ENCODE measurements around the gene HMGCS2. TPM values are rescaled to one million over a fixed set of nuclear protein-coding genes. Genes with fewer than 3 reads are reported as not detected.

The HMGCS2 gene
- total and polyA plus RNA-seq, 10 of the 15 experiments (the other 5 are each of a cell fraction or from before 2014, with no cell fraction given): 0.49 TPM; not detected in 9

DNA sequence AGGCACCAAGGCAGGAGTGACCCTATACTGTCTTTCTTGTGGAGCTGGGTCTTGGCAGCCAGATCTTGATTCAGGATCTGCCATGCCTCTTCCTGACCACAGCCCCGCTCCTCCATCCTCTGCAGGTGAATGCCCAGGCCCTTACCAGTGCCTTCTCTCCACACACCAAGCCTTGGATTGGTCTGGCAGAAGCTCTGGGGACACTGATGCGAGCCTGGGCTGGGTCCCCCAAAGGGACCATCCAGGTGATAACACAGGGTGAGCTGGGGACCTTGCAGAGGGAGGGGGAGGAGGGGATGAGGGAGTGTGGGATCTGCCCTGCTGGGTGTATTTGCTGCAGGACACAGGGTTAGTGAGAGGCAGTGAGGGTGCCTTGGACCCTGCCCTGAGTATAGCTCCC, 28.4 kb downstream of the HMGCS2 start:
- FAIRE-seq (no peak), ATAC-seq (no peak), DNase-seq (ENCODE audit: low read depth, low spot score) (no peak)
- H3K36me3 ChIP-seq (ENCODE audit: control insufficient read depth in 2 of 2, insufficient read depth in 2 of 2, low read length in 1 of 2): no peaks in the 10 kb centered on the region
- H3K9me3 ChIP-seq (replicated peaks; ENCODE audit: control insufficient read depth, insufficient read depth, low read length): no peaks in the 10 kb centered on the region
- in situ Hi-C loops (cut with MboI) (no loop called here), intact Hi-C loops (cut with micrococcal nuclease; ENCODE audit: unreplicated experiment) (loop anchor here (5.0 kb wide), 2 partner anchors 63 to 128 kb away; no protein-coding TSS in a partner anchor)
- H4K20me1 ChIP-seq (ENCODE audit: control insufficient read depth, insufficient read depth): no peaks in the 10 kb centered on the region
- no peak overlapping the region for H3K9ac ChIP-seq (ENCODE audit: control insufficient read depth, insufficient read depth, low read length)
- SMC1A ChIA-PET (ENCODE audit: uncharacterized antibody, unreplicated experiment): no interaction called here
- BruUV-seq (replicated peaks): no TSS peak
- no peak for TF ChIP-seq SREBF1 (IDR thresholded peaks at IDR 0.05; ENCODE audit: low read length)
- TF ChIP-seq NR2F1 (conservative IDR thresholded peaks at IDR 0.05): no peak
- no peak for TF ChIP-seq MTA2 (IDR thresholded peaks at IDR 0.05; ENCODE audit: low read depth)
- TF ChIP-seq ZBTB33 (IDR thresholded peaks at IDR 0.05): no peak
- no peak for TF ChIP-seq TCF3 (IDR thresholded peaks at IDR 0.05; ENCODE audit: borderline replicate concordance, insufficient read depth, low read depth, low read length)
- TF ChIP-seq HSF1 (IDR thresholded peaks at IDR 0.05; ENCODE audit: low read depth, low read length): no peak
- TF ChIP-seq IRF4 (IDR thresholded peaks at IDR 0.05; ENCODE audit: low read depth, low read length): no peak
- no peak for TF ChIP-seq JUND (IDR thresholded peaks at IDR 0.05; ENCODE audit: low read depth, low read length)
- no peak for TF ChIP-seq MXI1 (IDR thresholded peaks at IDR 0.05; ENCODE audit: low read depth, low read length)
- TF ChIP-seq CBFB (IDR thresholded peaks at IDR 0.05; ENCODE audit: low read depth): no peak
- TF ChIP-seq NR2C1 (IDR thresholded peaks at IDR 0.05): no peak
- TF ChIP-seq NFYB (IDR thresholded peaks at IDR 0.05; ENCODE audit: insufficient read depth, low read depth, low read length): no peak
- no peak for TF ChIP-seq TARDBP (IDR thresholded peaks at IDR 0.05; ENCODE audit: borderline replicate concordance)
- no peak for TF ChIP-seq ELK1 (IDR thresholded peaks at IDR 0.05; ENCODE audit: low read depth, low read length)
- no peak for TF ChIP-seq KLF5 (IDR thresholded peaks at IDR 0.05; ENCODE audit: partially characterized antibody)
- no peak for TF ChIP-seq TAF1 (IDR thresholded peaks at IDR 0.05; ENCODE audit: borderline replicate concordance, low read depth, low read length)
- TF ChIP-seq ASH2L (IDR thresholded peaks at IDR 0.05; ENCODE audit: borderline replicate concordance, low read depth): no peak
- no peaks in the 10 kb centered on the region for H3K4me1 ChIP-seq (ENCODE audit: control insufficient read depth, insufficient read depth, low read length)
- no peak overlapping the region for H2AFZ ChIP-seq (ENCODE audit: control insufficient read depth, low read depth, low read length)
- RAD21 ChIA-PET (ENCODE audit: unreplicated experiment): no interaction called here
- no peak overlapping the region for H3K4me3 ChIP-seq
- no peak overlapping the region for H3K27ac ChIP-seq (ENCODE audit: control insufficient read depth, insufficient read depth)
- H3K4me2 ChIP-seq (ENCODE audit: control insufficient read depth, insufficient read depth): no peak overlapping the region
- CTCF ChIA-PET: interaction anchor here (0.9 kb wide), 1 partner anchor 63 kb away, joined by 4 read pairs; no protein-coding TSS in a partner anchor
- H3K27me3 ChIP-seq (replicated peaks in 1 of 2; ENCODE audit: control insufficient read depth in 2 of 2, insufficient read depth in 2 of 2, low read length in 1 of 2): no peaks in the 10 kb centered on the region
- POLR2A ChIA-PET: no interaction called here
- H3K79me2 ChIP-seq (ENCODE audit: control insufficient read depth, insufficient read depth, low read length): no peaks in the 10 kb centered on the region
- 17% methylated on average over 2 of the region's 2 CpGs for WGBS (ENCODE audit: insufficient coverage, insufficient replicate concordance, low lambda C conversion rate, missing lambda C conversion rate)
